Measurements from ENCODE around the gene EIF4E3. TPM values are rescaled to one million over a fixed set of nuclear protein-coding genes. Genes with fewer than 3 reads are reported as not detected.

The EIF4E3 gene
- total RNA-seq, 2 donors from 2014 or later = 19.2 to 26.0 TPM

GRCh38 chr3:71659864-71660591, 65.2 kb downstream of the EIF4E3 start:
- TF ChIP-seq CTCF (IDR thresholded peaks at IDR 0.05) (no peak), POLR2A (IDR thresholded peaks at IDR 0.05) (no peak), POLR2AphosphoS5 (IDR thresholded peaks at IDR 0.05) (no peak)
- H3K4me3 ChIP-seq = no peak overlapping the region
- H3K27ac ChIP-seq = peak overlapping the region in 1 of 2 donors; percentile 20
- no peaks in the 10 kb centered on the region for H3K4me1 ChIP-seq (replicated peaks)
- WGBS = 32% methylated on average over 9 of the region's 9 CpGs
- intact Hi-C loops (cut with DNase I) = loop anchor here (5.0 to 10.0 kb wide), 2 partner anchors 938 to 1135 kb away; no protein-coding TSS in a partner anchor
- no peak for DNase-seq (ENCODE audit: low spot score)
- no peaks in the 10 kb centered on the region for H3K9me3 ChIP-seq
- H3K27me3 ChIP-seq (replicated peaks; ENCODE audit: insufficient read depth) = no peaks in the 10 kb centered on the region
- no peaks in the 10 kb centered on the region for H3K36me3 ChIP-seq

GRCh38 chr3:71657831-71658530, 67.2 kb downstream of the EIF4E3 start:
- 31% methylated on average over 12 of the region's 12 CpGs for WGBS
- H3K27ac ChIP-seq = peak overlapping the region; percentile 66 to 76

GRCh38 chr3:71655061-71655460, 70.1 kb downstream of the EIF4E3 start:
- Histone ChIP-seq H3K27me3 (replicated peaks; ENCODE audit: insufficient read depth) (no peaks in the 10 kb centered on the region), H3K27ac (no peak overlapping the region), H3K4me3 (no peak overlapping the region), H3K9me3 (no peaks in the 10 kb centered on the region), H3K4me1 (replicated peaks) (no peaks in the 10 kb centered on the region), H3K36me3 (no peaks in the 10 kb centered on the region)
- intact Hi-C loops (cut with DNase I) = loop anchor here (10.0 kb wide), 1 partner anchor 1130 kb away; no protein-coding TSS in a partner anchor
- TF ChIP-seq CTCF (IDR thresholded peaks at IDR 0.05) = no peak
- no peak for DNase-seq (ENCODE audit: low spot score)
- 97% methylated on average over 8 of the region's 8 CpGs for WGBS

More at GRCh38 chr3:71657831-71658530, 67.2 kb downstream of the EIF4E3 start:
- no peak overlapping the region for H3K4me3 ChIP-seq
- peak; percentile 98 for DNase-seq (ENCODE audit: low spot score)
- no peaks in the 10 kb centered on the region for H3K4me1 ChIP-seq (replicated peaks)
- TF ChIP-seq CTCF (IDR thresholded peaks at IDR 0.05) (peak in 2 of 4 experiments; percentile 31 to 34), POLR2AphosphoS5 (IDR thresholded peaks at IDR 0.05) (peak; percentile 97), POLR2A (IDR thresholded peaks at IDR 0.05) (no peak)
- no peaks in the 10 kb centered on the region for H3K9me3 ChIP-seq
- intact Hi-C loops (cut with DNase I) = loop anchor here (10.0 kb wide), 1 partner anchor 1133 kb away; no protein-coding TSS in a partner anchor
- no peaks in the 10 kb centered on the region for H3K36me3 ChIP-seq
- H3K27me3 ChIP-seq (replicated peaks; ENCODE audit: insufficient read depth) = no peaks in the 10 kb centered on the region

GRCh38 chr3:71653414-71653807, 71.8 kb downstream of the EIF4E3 start:
- DNase-seq (ENCODE audit: low spot score) = no peak
- Histone ChIP-seq H3K9me3 (no peaks in the 10 kb centered on the region), H3K36me3 (no peaks in the 10 kb centered on the region), H3K27me3 (replicated peaks; ENCODE audit: insufficient read depth) (no peaks in the 10 kb centered on the region), H3K4me3 (no peak overlapping the region), H3K4me1 (replicated peaks) (no peaks in the 10 kb centered on the region), H3K27ac (no peak overlapping the region)
- WGBS = 80% methylated on average over 6 of the region's 6 CpGs
- no peak for TF ChIP-seq POLR2AphosphoS5 (IDR thresholded peaks at IDR 0.05)
- no peak for TF ChIP-seq CTCF (IDR thresholded peaks at IDR 0.05)
- no peak for TF ChIP-seq POLR2A (IDR thresholded peaks at IDR 0.05)
- intact Hi-C loops (cut with DNase I) = loop anchor here (5.0 to 10.0 kb wide), 3 partner anchors 586 to 1586 kb away; no protein-coding TSS in a partner anchor
